ENCODE measurements around the gene SKIC8.

Gene SKIC8

GRCh38 chr15:78338781-78339180 lies 39.4 kb upstream of the SKIC8 start:
- 79 to 80% methylated on average over 5 to 7 of the region's 7 CpGs for WGBS, 2 experiments (ENCODE audit: insufficient coverage in 2 of 2)
- Histone ChIP-seq H3K4me1 (ENCODE audit: control insufficient read depth, insufficient read depth, low read length, poor library complexity, severe bottlenecking) (peaks cover 8% of the 10 kb centered on the region), H3K36me3 (ENCODE audit: control insufficient read depth, insufficient read depth, low read length) (no peaks in the 10 kb centered on the region), H3K9me3 (ENCODE audit: control insufficient read depth, low read length) (no peaks in the 10 kb centered on the region), H3K4me3 (ENCODE audit: extremely low read depth, insufficient read depth, low read length, poor library complexity, severe bottlenecking) (no peak overlapping the region), H3K27ac (ENCODE audit: low read depth, low read length, severe bottlenecking) (no peak overlapping the region)

DNA sequence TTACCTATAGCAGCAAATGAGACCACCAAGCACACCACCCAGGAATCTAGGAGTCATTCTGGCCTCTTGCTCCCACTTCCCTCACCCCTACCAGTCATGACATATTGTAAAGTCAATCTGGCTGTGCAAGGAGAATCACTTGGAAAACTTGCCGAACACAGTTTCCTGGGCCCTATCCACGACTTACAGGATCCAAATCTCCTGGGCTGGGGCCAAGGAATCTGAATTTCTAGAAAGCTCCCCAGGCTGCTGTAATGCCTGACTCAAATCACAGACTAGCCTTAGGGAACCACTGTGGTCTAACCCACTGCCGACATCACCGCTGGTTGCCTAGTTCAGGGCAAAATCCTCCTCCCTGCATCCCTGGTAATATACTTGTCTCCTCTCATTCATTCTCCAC lies 36.6 kb upstream of the SKIC8 start:
- no peaks in the 10 kb centered on the region for H3K9me3 ChIP-seq (ENCODE audit: control insufficient read depth, low read length)
- H3K27ac ChIP-seq (ENCODE audit: low read depth, low read length, severe bottlenecking), result no peak overlapping the region
- H3K36me3 ChIP-seq (ENCODE audit: control insufficient read depth, insufficient read depth, low read length), result no peaks in the 10 kb centered on the region
- WGBS, 2 experiments (ENCODE audit: insufficient coverage in 2 of 2), result 85 to 90% methylated on average over 4 of the region's 4 CpGs
- peaks cover 9% of the 10 kb centered on the region for H3K4me1 ChIP-seq (ENCODE audit: control insufficient read depth, insufficient read depth, low read length, poor library complexity, severe bottlenecking)
- H3K4me3 ChIP-seq (ENCODE audit: extremely low read depth, insufficient read depth, low read length, poor library complexity, severe bottlenecking), result no peak overlapping the region

DNA sequence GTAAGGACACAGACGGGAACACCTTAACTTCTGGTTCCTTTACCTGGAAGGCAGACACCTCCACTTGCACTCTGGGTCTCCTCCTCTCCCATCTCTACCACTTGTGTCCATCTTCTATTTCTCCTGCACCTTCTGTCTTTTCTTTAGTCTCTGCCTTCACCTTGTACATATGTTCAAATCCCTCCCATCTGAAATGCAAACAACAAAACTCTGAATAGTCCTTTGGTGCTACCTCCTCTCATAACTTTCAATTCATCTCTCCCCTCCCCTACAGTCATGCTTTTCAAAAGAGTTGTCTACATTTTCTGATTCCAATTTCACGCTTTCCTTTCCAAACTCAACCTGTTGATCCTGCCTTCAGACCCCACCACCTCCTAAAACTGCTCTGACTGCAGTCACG lies 35.4 kb upstream of the SKIC8 start:
- H3K9me3 ChIP-seq (ENCODE audit: control insufficient read depth, low read length), result no peaks in the 10 kb centered on the region
- H3K27ac ChIP-seq (ENCODE audit: low read depth, low read length, severe bottlenecking), result no peak overlapping the region
- H3K4me1 ChIP-seq (ENCODE audit: control insufficient read depth, insufficient read depth, low read length, poor library complexity, severe bottlenecking), result peaks cover 6% of the 10 kb centered on the region
- 93 to 98% methylated on average over 3 of the region's 3 CpGs for WGBS, 2 experiments (ENCODE audit: insufficient coverage in 2 of 2)
- no peak overlapping the region for H3K4me3 ChIP-seq (ENCODE audit: extremely low read depth, insufficient read depth, low read length, poor library complexity, severe bottlenecking)
- no peaks in the 10 kb centered on the region for H3K36me3 ChIP-seq (ENCODE audit: control insufficient read depth, insufficient read depth, low read length)

DNA sequence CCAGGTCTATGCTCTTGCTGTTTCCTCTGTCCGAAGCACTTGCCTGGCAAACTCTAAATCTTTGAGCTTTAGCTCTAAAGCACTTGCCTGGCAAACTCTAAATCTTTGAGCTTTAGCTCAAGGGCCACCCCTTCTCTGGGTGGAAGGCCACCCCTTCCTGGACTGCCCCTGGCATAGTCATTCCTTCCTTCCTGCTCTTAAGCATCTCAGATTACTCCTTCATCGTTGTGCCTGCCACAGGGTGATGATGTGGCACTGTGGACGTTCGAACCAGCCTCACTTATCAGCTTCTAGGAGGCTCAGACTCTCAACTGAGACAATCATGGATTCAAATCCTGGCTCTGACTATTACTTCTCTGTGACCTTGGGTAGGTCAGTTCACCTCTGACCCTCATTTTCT lies 30.2 kb upstream of the SKIC8 start:
- Histone ChIP-seq H3K36me3 (ENCODE audit: control insufficient read depth, insufficient read depth, low read length) (no peaks in the 10 kb centered on the region), H3K9me3 (ENCODE audit: control insufficient read depth, low read length) (no peaks in the 10 kb centered on the region), H3K4me3 (ENCODE audit: extremely low read depth, insufficient read depth, low read length, poor library complexity, severe bottlenecking) (no peak overlapping the region), H3K27ac (ENCODE audit: low read depth, low read length, severe bottlenecking) (no peak overlapping the region), H3K4me1 (ENCODE audit: control insufficient read depth, insufficient read depth, low read length, poor library complexity, severe bottlenecking) (peaks cover 10% of the 10 kb centered on the region)
- 77 to 78% methylated on average over 4 of the region's 4 CpGs for WGBS, 2 experiments (ENCODE audit: insufficient coverage in 2 of 2)

DNA sequence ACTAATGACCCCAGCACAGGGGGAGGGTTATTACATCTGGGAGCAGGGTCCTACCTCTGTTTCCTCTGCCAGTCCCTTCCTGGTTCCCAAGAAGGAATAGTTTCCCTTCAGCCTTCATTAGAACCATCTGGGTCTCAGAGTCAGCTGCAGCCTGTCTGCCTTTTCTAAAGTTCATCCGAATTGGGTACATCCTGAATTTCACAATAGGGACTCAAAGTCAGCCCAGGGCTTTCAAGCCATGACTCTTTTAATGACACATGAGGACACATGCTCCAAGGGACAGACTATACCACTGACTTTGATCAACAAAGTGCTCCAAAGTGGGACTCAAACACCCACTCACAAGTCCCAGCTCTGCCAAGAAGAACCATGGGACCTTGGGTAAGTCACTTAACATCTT lies 28.1 kb upstream of the SKIC8 start:
- Histone ChIP-seq H3K9me3 (ENCODE audit: control insufficient read depth, low read length) (no peaks in the 10 kb centered on the region), H3K4me3 (ENCODE audit: extremely low read depth, insufficient read depth, low read length, poor library complexity, severe bottlenecking) (no peak overlapping the region), H3K27ac (ENCODE audit: low read depth, low read length, severe bottlenecking) (no peak overlapping the region), H3K4me1 (ENCODE audit: control insufficient read depth, insufficient read depth, low read length, poor library complexity, severe bottlenecking) (peaks cover 15% of the 10 kb centered on the region), H3K36me3 (ENCODE audit: control insufficient read depth, insufficient read depth, low read length) (no peaks in the 10 kb centered on the region)
- WGBS, 2 experiments (ENCODE audit: insufficient coverage in 2 of 2), result 86 to 92% methylated on average over 1 of the region's 1 CpG

DNA sequence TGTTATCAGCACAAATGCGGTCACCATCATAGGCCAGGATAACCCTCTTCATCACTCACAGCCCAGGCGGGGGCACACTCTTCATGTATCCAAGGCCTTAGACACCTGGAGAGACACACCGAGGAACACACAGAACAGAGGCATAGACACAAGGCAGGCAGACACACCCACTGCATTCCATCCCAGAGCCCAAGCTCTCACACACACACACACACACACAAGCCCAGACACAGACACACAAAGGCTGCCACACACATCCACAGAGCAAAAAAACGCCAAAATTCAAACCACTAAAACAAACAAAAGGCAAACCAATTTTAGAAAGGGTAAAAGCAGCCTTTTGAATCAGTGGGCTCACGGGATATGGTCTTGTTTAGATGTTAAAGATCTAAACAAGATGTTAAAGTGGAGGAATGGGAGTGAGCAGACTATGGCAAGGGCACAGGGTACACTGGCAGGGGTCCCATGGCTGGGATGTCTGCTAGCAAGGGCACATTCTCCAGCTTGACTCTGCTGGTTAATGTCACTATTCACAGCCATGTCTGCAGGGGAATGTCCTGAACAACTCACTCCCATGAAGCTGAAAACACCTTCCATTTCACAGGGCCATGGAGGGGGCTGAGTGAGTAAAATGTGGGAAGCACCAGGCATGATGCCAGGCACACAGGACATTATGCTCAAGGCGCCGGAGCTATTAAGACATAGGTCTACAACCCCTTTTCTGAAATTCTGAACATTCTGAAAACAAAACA lies 25.9 kb upstream of the SKIC8 start:
- H3K36me3 ChIP-seq (ENCODE audit: control insufficient read depth, insufficient read depth, low read length), result no peaks in the 10 kb centered on the region
- H3K27ac ChIP-seq (ENCODE audit: low read depth, low read length, severe bottlenecking), result no peak overlapping the region
- no peak overlapping the region for H3K4me3 ChIP-seq (ENCODE audit: extremely low read depth, insufficient read depth, low read length, poor library complexity, severe bottlenecking)
- peaks cover 17% of the 10 kb centered on the region for H3K4me1 ChIP-seq (ENCODE audit: control insufficient read depth, insufficient read depth, low read length, poor library complexity, severe bottlenecking)
- 64 to 75% methylated on average over 4 to 6 of the region's 7 CpGs for WGBS, 2 experiments (ENCODE audit: insufficient coverage in 2 of 2)
- H3K9me3 ChIP-seq (ENCODE audit: control insufficient read depth, low read length), result no peaks in the 10 kb centered on the region

DNA sequence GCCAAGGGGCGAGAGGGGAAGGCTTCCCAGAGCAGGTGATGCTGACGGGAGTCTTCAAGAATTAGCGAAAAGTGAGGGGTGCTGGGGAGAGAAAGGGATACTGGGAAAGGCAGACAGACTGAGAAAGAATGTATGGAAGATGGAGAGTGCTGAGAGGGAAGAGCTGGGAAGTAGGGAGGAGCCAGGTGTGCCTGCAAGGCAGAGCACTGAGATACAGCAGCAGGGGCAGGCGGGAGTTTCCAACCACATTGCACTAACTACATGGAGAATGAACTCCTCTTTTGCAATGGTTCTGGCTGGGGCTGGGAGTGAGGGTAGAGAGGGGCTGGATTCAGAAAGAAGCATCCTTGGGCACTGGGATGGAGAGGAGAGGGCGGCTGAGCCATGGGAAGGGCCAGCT lies 24.7 kb upstream of the SKIC8 start:
- H3K27ac ChIP-seq (ENCODE audit: low read depth, low read length, severe bottlenecking), result no peak overlapping the region
- H3K9me3 ChIP-seq (ENCODE audit: control insufficient read depth, low read length), result no peaks in the 10 kb centered on the region
- H3K4me3 ChIP-seq (ENCODE audit: extremely low read depth, insufficient read depth, low read length, poor library complexity, severe bottlenecking), result no peak overlapping the region
- 93 to 96% methylated on average over 3 to 4 of the region's 5 CpGs for WGBS, 2 experiments (ENCODE audit: insufficient coverage in 2 of 2)
- peaks cover 17% of the 10 kb centered on the region for H3K4me1 ChIP-seq (ENCODE audit: control insufficient read depth, insufficient read depth, low read length, poor library complexity, severe bottlenecking)
- H3K36me3 ChIP-seq (ENCODE audit: control insufficient read depth, insufficient read depth, low read length), result no peaks in the 10 kb centered on the region

DNA sequence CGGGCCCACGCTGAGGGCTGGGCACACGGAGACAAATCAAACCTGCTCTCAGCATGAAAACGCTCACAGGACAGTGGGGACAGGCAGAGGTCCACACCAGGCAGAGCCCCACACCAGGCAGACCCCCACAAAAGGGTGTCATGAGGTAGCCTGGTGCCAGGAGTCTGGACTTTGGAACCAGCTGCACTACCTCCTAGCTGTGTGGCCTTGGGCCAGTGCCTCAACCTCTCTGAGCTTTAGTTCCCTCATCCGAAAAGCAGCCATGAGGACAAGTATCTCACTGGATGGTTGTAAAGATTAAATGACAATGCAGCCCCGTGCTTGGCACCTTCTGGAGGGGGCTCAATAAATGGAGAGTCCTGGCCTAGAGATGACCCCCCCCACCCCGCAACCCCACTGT lies 24.3 kb upstream of the SKIC8 start:
- Histone ChIP-seq H3K36me3 (ENCODE audit: control insufficient read depth, insufficient read depth, low read length) (no peaks in the 10 kb centered on the region), H3K9me3 (ENCODE audit: control insufficient read depth, low read length) (no peaks in the 10 kb centered on the region), H3K4me1 (ENCODE audit: control insufficient read depth, insufficient read depth, low read length, poor library complexity, severe bottlenecking) (peaks cover 17% of the 10 kb centered on the region), H3K4me3 (ENCODE audit: extremely low read depth, insufficient read depth, low read length, poor library complexity, severe bottlenecking) (no peak overlapping the region), H3K27ac (ENCODE audit: low read depth, low read length, severe bottlenecking) (peak overlapping the region; percentile 23)
- WGBS, 2 experiments (ENCODE audit: insufficient coverage in 2 of 2), result 88 to 94% methylated on average over 5 of the region's 7 CpGs

DNA sequence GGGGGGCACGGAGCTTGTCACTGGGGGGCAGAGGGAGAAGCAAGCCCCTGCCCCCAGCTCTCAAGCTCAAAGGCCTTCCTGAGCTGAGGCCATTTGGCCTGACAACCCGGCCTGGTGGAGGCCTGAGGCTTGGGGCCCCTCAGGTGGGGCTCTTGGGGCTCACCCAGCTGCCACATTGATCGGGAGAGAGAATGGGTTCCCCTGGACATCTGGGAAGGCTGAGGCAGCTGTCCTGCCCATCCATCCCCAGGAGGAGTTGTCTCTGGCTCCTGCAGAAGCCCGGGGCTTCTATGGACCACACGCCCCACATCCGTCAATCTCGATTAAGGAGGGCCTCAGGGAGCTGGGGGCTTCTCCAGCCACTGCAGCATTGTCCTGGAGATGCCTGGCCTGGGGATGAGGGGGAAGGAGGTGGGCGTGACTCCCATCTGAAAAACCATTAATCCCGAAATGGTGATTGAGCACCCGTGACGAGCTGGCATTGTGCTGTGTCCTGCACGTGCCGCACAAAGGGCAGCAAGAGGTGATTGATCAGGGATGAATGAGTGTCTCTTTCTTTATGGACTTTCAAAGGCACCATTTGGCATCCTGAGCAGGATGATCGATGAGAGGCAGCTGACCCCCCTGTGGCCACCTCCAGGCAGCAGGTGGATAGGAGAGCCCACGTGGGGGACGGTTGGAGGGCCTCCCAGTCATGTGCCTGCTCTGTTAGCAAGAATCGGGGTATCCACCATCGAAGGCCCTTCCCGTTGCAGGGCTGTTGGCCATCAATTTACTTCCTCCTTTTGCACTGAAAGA lies 23.5 kb upstream of the SKIC8 start:
- H3K27ac ChIP-seq (ENCODE audit: low read depth, low read length, severe bottlenecking), result peak overlapping the region; percentile 53
- no peak overlapping the region for H3K4me3 ChIP-seq (ENCODE audit: extremely low read depth, insufficient read depth, low read length, poor library complexity, severe bottlenecking)
- WGBS, 2 experiments (ENCODE audit: insufficient coverage in 2 of 2), result 74 to 76% methylated on average over 14 to 17 of the region's 19 CpGs
- H3K36me3 ChIP-seq (ENCODE audit: control insufficient read depth, insufficient read depth, low read length), result no peaks in the 10 kb centered on the region
- H3K9me3 ChIP-seq (ENCODE audit: control insufficient read depth, low read length), result no peaks in the 10 kb centered on the region
- H3K4me1 ChIP-seq (ENCODE audit: control insufficient read depth, insufficient read depth, low read length, poor library complexity, severe bottlenecking), result peaks cover 17% of the 10 kb centered on the region

DNA sequence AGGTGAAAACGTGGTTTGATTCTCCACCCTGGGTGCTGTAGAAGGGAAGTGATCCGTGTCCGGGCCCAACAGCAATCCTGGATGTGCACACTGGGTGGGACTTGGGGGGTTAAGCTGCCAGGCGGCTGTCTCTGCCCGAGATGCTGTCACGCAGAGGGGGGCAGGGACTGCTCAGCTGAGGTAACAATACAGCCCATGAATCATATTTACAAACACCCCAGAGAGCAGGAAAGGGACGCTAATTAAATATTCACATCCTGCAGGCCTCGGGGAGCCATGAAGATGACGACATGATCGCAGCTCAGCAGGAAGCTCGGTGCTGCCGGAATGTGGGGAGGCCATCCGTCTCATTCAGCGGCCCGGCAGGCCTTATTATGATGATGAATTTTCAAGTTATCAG lies 22.8 kb upstream of the SKIC8 start:
- WGBS, 2 experiments (ENCODE audit: insufficient coverage in 2 of 2), result 31 to 33% methylated on average over 1 to 13 of the region's 15 CpGs
- peak overlapping the region; percentile 72 for H3K27ac ChIP-seq (ENCODE audit: low read depth, low read length, severe bottlenecking)
- no peaks in the 10 kb centered on the region for H3K9me3 ChIP-seq (ENCODE audit: control insufficient read depth, low read length)
- H3K36me3 ChIP-seq (ENCODE audit: control insufficient read depth, insufficient read depth, low read length), result no peaks in the 10 kb centered on the region
- H3K4me1 ChIP-seq (ENCODE audit: control insufficient read depth, insufficient read depth, low read length, poor library complexity, severe bottlenecking), result peaks cover 17% of the 10 kb centered on the region
- H3K4me3 ChIP-seq (ENCODE audit: extremely low read depth, insufficient read depth, low read length, poor library complexity, severe bottlenecking), result no peak overlapping the region

- Histone ChIP-seq H3K4me3 (ENCODE audit: extremely low read depth, insufficient read depth, low read length, poor library complexity, severe bottlenecking) (no peak overlapping the region), H3K36me3 (ENCODE audit: control insufficient read depth, insufficient read depth, low read length) (no peaks in the 10 kb centered on the region), H3K4me1 (ENCODE audit: control insufficient read depth, insufficient read depth, low read length, poor library complexity, severe bottlenecking) (peaks cover 17% of the 10 kb centered on the region), H3K9me3 (ENCODE audit: control insufficient read depth, low read length) (no peaks in the 10 kb centered on the region), H3K27ac (ENCODE audit: low read depth, low read length, severe bottlenecking) (peak overlapping the region; percentile 72)
- WGBS, 2 experiments (ENCODE audit: insufficient coverage in 2 of 2), result 53 to 78% methylated on average over 2 to 3 of the region's 4 CpGs
Observed at GRCh38 chr15:78321786-78322185, 22.4 kb upstream of the SKIC8 start.
